Measurements from ENCODE around the gene TOM1L2. TPM values are rescaled to one million over a fixed set of nuclear protein-coding genes. Genes with fewer than 3 reads are reported as not detected.
A peak's percentile ranks its signal among the peaks of the same experiment; 100 is the strongest.

The TOM1L2 gene
- total RNA-seq, 1 donor from 2014 or later: 4.3 TPM

DNA sequence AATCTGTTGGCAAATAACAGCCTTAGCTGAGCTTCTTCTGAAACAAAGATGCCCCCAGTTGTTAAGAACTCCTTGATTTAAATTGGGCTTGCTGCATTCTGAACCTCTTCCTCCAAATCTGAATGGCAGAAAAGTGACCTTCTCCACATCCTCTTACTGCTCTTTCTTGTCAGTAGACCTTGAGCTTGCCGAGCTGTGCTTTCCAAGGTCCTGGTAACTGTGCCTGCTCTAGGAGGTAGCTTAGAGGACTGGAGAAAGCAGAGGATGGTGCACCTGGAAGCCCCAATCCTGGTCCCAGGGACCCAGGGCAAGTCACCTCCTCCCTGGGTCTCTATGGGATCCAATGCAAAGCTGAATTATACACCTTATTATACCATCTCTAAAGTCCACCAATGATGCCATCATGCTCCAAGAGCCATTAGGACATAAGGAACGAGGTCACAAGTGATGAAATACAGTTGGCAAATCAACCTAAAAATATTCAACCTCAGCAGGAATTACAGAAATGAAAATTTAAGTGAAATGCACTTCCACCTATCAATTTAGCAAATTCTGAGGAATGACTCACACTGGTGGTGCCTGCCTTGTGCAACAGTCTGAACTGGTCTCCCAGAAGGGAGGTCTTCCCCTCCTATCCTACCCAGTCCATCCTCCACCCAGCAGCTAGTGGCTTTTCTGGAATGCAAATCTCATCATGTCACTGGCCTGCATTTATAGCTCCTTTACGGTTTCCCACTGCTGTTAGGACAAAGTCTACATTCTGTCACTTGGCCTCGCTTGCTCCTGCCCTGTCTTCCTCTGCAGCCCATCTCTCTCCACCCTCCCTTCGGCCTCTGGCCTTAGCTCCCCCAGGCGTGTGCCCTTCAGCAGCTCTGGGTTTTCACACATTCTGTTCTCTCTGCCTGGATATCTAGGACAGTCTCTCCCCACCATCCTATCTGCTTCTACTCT is 36.6 kb downstream of the TOM1L2 start:
- H3K9ac ChIP-seq: no peak overlapping the region
- Mint-ChIP-seq H3K4me3 (peak overlapping the region; percentile 27), H3K27ac (no peak overlapping the region), H3K36me3 (no peaks in the 10 kb centered on the region), H3K27me3 (ENCODE audit: insufficient read depth, low read depth) (peaks cover 7% of the 10 kb centered on the region), H3K9me3 (no peaks in the 10 kb centered on the region), H3K4me1 (peaks cover 53% of the 10 kb centered on the region)
- H3K4me1 ChIP-seq: peaks cover 10% of the 10 kb centered on the region
- no peak overlapping the region for H3K27ac ChIP-seq
- H3K9me3 ChIP-seq (ENCODE audit: low read depth): no peaks in the 10 kb centered on the region
- no peak for TF ChIP-seq EZH2 (IDR thresholded peaks at IDR 0.05)
- no peak overlapping the region for H3K4me2 ChIP-seq
- no peaks in the 10 kb centered on the region for H3K36me3 ChIP-seq
- H4K20me1 ChIP-seq (ENCODE audit: low read depth): no peaks in the 10 kb centered on the region
- H3F3A ChIP-seq (ENCODE audit: low read depth): no peaks in the 10 kb centered on the region
- H3K79me2 ChIP-seq (ENCODE audit: low read depth): no peaks in the 10 kb centered on the region
- DNase-seq (ENCODE audit: low spot score): no peak
- H3K27me3 ChIP-seq: no peaks in the 10 kb centered on the region
- no peak overlapping the region for H2AFZ ChIP-seq (replicated peaks)
- H3K4me3 ChIP-seq: no peak overlapping the region

DNA sequence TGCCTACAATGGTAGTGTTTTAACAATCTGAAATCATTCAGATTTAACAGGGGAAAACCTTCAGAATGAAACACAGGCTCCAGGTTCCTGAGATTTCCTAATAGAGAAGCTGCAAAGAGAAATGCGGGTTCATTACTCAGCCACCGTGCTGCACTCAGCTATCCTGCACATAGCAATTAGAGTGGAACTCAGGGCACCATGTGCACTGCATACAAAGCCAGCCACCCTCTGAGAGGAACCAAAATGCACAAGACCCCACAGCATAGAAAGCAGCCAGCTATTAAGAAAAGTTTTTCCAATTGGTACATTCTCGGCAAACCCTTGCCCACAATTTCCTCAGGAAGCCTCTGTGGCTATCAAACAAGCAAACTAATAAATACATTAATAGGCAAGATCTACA is 37.4 kb downstream of the TOM1L2 start:
- peaks cover 10% of the 10 kb centered on the region for H3K4me1 ChIP-seq
- no peaks in the 10 kb centered on the region for H3K9me3 Mint-ChIP-seq
- no peak overlapping the region for H3K9ac ChIP-seq
- H3K4me1 Mint-ChIP-seq: peaks cover 49% of the 10 kb centered on the region
- no peak for DNase-seq (ENCODE audit: low spot score)
- H3K4me3 ChIP-seq: no peak overlapping the region
- no peak overlapping the region for H3K4me2 ChIP-seq
- H3K36me3 Mint-ChIP-seq: no peaks in the 10 kb centered on the region
- no peaks in the 10 kb centered on the region for H3K9me3 ChIP-seq (ENCODE audit: low read depth)
- no peak overlapping the region for H3K27ac ChIP-seq
- no peaks in the 10 kb centered on the region for H3K79me2 ChIP-seq (ENCODE audit: low read depth)
- no peak overlapping the region for H3K27ac Mint-ChIP-seq
- H3F3A ChIP-seq (ENCODE audit: low read depth): no peaks in the 10 kb centered on the region
- no peak overlapping the region for H3K4me3 Mint-ChIP-seq
- no peaks in the 10 kb centered on the region for H3K27me3 ChIP-seq
- TF ChIP-seq EZH2phosphoT487 (IDR thresholded peaks at IDR 0.05): no peak
- TF ChIP-seq, protein P1, sequence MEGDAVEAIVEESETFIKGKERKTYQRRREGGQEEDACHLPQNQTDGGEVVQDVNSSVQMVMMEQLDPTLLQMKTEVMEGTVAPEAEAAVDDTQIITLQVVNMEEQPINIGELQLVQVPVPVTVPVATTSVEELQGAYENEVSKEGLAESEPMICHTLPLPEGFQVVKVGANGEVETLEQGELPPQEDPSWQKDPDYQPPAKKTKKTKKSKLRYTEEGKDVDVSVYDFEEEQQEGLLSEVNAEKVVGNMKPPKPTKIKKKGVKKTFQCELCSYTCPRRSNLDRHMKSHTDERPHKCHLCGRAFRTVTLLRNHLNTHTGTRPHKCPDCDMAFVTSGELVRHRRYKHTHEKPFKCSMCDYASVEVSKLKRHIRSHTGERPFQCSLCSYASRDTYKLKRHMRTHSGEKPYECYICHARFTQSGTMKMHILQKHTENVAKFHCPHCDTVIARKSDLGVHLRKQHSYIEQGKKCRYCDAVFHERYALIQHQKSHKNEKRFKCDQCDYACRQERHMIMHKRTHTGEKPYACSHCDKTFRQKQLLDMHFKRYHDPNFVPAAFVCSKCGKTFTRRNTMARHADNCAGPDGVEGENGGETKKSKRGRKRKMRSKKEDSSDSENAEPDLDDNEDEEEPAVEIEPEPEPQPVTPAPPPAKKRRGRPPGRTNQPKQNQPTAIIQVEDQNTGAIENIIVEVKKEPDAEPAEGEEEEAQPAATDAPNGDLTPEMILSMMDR (IDR thresholded peaks at IDR 0.05): no peak
- TF ChIP-seq EZH2 (IDR thresholded peaks at IDR 0.05): no peak
- no peaks in the 10 kb centered on the region for H3K36me3 ChIP-seq
- no peaks in the 10 kb centered on the region for H4K20me1 ChIP-seq (ENCODE audit: low read depth)
- H3K27me3 Mint-ChIP-seq (ENCODE audit: insufficient read depth, low read depth): peaks cover 7% of the 10 kb centered on the region
- H2AFZ ChIP-seq (replicated peaks): no peak overlapping the region

DNA sequence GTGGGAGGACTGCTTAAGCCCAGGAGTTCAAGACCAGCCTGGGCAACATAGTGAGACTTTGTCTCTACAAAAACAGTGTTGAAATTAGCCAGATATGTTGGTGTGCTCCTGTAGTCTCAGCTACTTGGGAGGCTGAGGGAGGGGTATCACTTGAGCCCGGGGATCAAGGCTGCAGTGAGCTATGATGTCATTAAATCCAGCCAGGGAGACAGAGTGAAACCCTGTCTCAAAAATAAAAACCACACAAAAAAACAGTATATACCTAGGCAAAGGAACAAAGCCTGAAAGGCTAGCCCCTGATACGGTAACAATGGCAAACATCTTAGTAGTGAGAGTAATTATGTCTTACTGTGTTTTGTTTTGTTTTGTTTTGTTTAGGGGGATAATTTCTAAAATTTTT is 38.0 kb downstream of the TOM1L2 start:
- Mint-ChIP-seq H3K4me1 (peaks cover 52% of the 10 kb centered on the region), H3K9me3 (no peaks in the 10 kb centered on the region), H3K27me3 (ENCODE audit: insufficient read depth, low read depth) (peaks cover 7% of the 10 kb centered on the region), H3K4me3 (no peak overlapping the region), H3K36me3 (no peaks in the 10 kb centered on the region), H3K27ac (no peak overlapping the region)
- no peaks in the 10 kb centered on the region for H3K27me3 ChIP-seq
- no peak for DNase-seq (ENCODE audit: low spot score)
- no peak overlapping the region for H3K4me3 ChIP-seq
- H3K9ac ChIP-seq: no peak overlapping the region
- no peak overlapping the region for H3K4me2 ChIP-seq
- H3K9me3 ChIP-seq (ENCODE audit: low read depth): no peaks in the 10 kb centered on the region
- H3K36me3 ChIP-seq: no peaks in the 10 kb centered on the region
- no peaks in the 10 kb centered on the region for H3F3A ChIP-seq (ENCODE audit: low read depth)
- no peaks in the 10 kb centered on the region for H4K20me1 ChIP-seq (ENCODE audit: low read depth)
- TF ChIP-seq EZH2 (IDR thresholded peaks at IDR 0.05) (no peak), EZH2phosphoT487 (IDR thresholded peaks at IDR 0.05) (no peak)
- TF ChIP-seq, protein P1 (IDR thresholded peaks at IDR 0.05): no peak
- no peaks in the 10 kb centered on the region for H3K79me2 ChIP-seq (ENCODE audit: low read depth)
- no peak overlapping the region for H3K27ac ChIP-seq
- peaks cover 11% of the 10 kb centered on the region for H3K4me1 ChIP-seq
- no peak overlapping the region for H2AFZ ChIP-seq (replicated peaks)

DNA sequence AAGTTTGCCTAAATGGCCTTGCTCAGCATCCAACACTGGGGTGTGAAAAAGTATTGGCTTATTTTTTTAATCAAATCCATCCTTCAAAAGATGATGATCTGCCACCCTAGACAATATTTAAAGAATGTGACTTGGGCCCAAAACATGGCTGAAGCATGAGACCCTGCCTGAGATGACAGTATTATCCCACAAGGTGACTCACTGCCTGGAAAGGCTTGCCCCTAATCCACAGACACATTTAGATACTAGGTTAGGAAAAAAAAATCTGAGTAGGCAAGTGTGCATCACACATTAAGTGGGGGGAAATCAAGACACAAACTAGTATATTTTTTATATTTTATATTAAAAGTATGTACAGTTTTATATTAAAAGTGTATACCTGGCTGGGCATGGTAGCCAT is 38.4 kb downstream of the TOM1L2 start:
- Mint-ChIP-seq H3K9me3 (no peaks in the 10 kb centered on the region), H3K27me3 (ENCODE audit: insufficient read depth, low read depth) (peaks cover 7% of the 10 kb centered on the region), H3K4me1 (peaks cover 56% of the 10 kb centered on the region), H3K4me3 (no peak overlapping the region), H3K36me3 (no peaks in the 10 kb centered on the region), H3K27ac (no peak overlapping the region)
- no peak overlapping the region for H3K4me2 ChIP-seq
- H3K36me3 ChIP-seq: no peaks in the 10 kb centered on the region
- H3K27ac ChIP-seq: no peak overlapping the region
- H3K9me3 ChIP-seq (ENCODE audit: low read depth): no peaks in the 10 kb centered on the region
- H3F3A ChIP-seq (ENCODE audit: low read depth): peaks cover 3% of the 10 kb centered on the region
- no peaks in the 10 kb centered on the region for H3K79me2 ChIP-seq (ENCODE audit: low read depth)
- no peak overlapping the region for H3K4me3 ChIP-seq
- no peaks in the 10 kb centered on the region for H3K27me3 ChIP-seq
- H4K20me1 ChIP-seq (ENCODE audit: low read depth): no peaks in the 10 kb centered on the region
- H2AFZ ChIP-seq (replicated peaks): no peak overlapping the region
- H3K9ac ChIP-seq: no peak overlapping the region
- TF ChIP-seq EZH2phosphoT487 (IDR thresholded peaks at IDR 0.05) (no peak), EZH2 (IDR thresholded peaks at IDR 0.05) (no peak)
- TF ChIP-seq, protein P1 (IDR thresholded peaks at IDR 0.05): no peak
- no peak for DNase-seq (ENCODE audit: low spot score)
- H3K4me1 ChIP-seq: peaks cover 15% of the 10 kb centered on the region
